Measurements from ENCODE around the gene THG1L. TPM values are rescaled to one million over a fixed set of nuclear protein-coding genes. Genes with fewer than 3 reads are reported as not detected.

The THG1L gene
- total and polyA plus RNA-seq, 3 donors from 2014 or later = 11.9 to 18.1 (median 14.0) TPM

DNA sequence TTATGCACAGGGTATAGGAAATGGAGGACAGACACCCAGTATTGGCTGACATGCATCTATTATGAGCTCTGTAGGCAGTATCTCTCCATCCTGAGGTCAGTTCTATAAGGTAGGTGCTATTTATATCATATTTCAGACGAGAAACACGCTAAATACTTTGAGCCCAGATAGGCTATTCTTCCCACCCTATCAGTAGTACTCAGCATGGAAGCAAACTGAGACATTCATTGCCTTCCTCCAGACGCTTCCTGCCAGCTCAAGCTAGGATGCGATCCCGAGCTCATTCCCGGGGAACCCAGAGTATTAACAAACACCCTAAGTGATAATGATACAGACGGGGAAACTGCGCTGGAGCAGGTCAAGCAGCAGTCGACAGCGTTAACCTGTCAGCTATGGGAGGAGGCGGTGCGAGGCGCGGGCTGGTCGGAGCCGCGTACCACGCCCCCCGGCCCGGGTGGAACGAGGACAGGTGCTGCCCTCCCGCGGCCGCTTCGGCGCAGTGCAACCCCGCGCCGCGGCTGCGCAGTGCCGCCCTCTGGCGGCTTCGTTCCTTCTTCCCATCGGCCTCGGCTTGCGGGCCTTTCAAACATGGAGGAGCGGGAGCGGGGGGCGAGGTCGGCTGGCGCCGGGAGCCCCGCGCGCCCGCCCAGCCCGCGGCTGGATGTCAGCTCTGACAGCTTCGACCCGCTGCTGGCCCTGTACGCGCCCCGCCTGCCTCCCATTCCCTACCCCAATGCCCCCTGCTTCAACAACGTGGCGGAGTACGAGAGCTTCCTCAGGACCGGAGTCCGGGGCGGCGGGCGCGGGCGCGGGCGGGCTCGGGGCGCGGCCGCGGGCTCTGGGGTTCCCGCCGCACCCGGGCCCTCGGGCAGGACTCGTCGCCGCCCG, 12.2 kb downstream of the THG1L start, which contains the start of gene LSM11:
LSM11 (plus strand) TSS at position 550 of the 888 bp plus-strand sequence; CDS start at position 589, 39 bp downstream.
- intact Hi-C loops (cut with DNase I; ENCODE audit: low total_unique reads) = no loop called here

DNA sequence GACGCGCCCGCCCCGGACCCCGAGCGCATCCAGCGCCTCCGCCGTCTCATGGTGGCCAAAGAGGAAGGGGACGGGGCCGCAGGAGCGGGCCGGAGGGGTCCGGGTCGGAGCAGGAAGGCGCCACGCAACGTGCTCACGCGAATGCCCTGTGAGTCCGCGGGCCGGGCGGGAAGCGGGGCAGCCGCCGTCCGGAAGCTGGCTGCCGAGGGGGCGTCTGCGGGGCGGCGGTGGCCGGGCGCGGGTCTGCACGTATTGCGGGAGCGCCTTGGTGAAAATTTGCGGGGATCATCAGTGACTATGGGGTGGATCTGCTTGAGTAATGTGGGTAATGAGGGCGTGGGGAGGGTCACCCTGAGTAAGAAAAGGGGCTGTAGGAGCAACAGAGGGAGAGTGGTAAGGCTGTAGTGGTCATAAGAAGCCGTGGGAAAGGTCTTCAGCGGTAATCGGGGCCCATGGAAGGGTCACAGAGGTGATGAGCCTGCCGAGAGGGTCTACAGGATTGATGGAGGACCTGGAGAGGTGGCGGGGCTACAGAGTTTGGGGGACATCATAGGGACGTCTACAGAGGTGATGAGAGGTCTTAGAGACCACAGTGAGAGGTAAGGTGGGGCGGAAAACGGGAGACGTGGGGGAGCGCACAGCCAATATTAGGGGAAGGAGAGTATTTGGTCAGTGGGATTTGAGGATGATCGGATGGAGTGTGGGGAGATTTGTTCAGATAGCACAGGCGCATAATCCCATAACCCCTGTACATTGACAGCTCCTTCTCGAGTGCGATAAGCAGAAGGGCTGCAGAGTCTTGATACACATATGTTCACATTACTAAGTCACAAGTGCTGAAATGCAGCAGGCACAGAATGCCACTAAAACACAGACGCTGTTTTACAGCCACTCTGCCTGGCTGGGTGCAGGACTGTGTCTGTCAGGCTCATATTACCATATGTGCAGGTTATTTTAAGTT, 13.1 kb downstream of the THG1L start:
- 4 to 5% methylated on average over 18 to 56 of the region's 56 CpGs for WGBS, 2 donors
- Histone ChIP-seq H3K9me3 (no peaks in the 10 kb centered on the region), H3K4me1 (peaks cover 8% of the 10 kb centered on the region), H3K4me3 (peak overlapping the region; percentile 76 to 86), H3K27ac (peak overlapping the region in 1 of 2 donors; percentile 56), H3K27me3 (no peaks in the 10 kb centered on the region), H3K36me3 (ENCODE audit: low read depth, missing control alignments) (no peaks in the 10 kb centered on the region)
- no peak for TF ChIP-seq POLR2A (IDR thresholded peaks at IDR 0.05)
- TF ChIP-seq, protein P1, sequence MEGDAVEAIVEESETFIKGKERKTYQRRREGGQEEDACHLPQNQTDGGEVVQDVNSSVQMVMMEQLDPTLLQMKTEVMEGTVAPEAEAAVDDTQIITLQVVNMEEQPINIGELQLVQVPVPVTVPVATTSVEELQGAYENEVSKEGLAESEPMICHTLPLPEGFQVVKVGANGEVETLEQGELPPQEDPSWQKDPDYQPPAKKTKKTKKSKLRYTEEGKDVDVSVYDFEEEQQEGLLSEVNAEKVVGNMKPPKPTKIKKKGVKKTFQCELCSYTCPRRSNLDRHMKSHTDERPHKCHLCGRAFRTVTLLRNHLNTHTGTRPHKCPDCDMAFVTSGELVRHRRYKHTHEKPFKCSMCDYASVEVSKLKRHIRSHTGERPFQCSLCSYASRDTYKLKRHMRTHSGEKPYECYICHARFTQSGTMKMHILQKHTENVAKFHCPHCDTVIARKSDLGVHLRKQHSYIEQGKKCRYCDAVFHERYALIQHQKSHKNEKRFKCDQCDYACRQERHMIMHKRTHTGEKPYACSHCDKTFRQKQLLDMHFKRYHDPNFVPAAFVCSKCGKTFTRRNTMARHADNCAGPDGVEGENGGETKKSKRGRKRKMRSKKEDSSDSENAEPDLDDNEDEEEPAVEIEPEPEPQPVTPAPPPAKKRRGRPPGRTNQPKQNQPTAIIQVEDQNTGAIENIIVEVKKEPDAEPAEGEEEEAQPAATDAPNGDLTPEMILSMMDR (IDR thresholded peaks at IDR 0.05) = no peak
- DNase-seq = no peak
- intact Hi-C loops (cut with DNase I; ENCODE audit: low total_unique reads) = no loop called here

More for the DNA sequence above, 12.2 kb downstream of the THG1L start, which contains the start of gene LSM11:
- TF ChIP-seq POLR2A (IDR thresholded peaks at IDR 0.05) = no peak
- TF ChIP-seq, protein P1 (IDR thresholded peaks at IDR 0.05) = peak; percentile 94 to 99 (median 96)
- H3K36me3 ChIP-seq (ENCODE audit: low read depth, missing control alignments) = no peaks in the 10 kb centered on the region
- H3K27me3 ChIP-seq = no peaks in the 10 kb centered on the region
- peaks cover 8% of the 10 kb centered on the region for H3K4me1 ChIP-seq
- H3K27ac ChIP-seq = peak within 1 kb of the TSS in 1 of 2 donors; percentile 56
- DNase-seq = peak; percentile 94
- peak within 1 kb of the TSS; percentile 76 to 86 for H3K4me3 ChIP-seq
- WGBS, 2 donors = 0% methylated on average over 6 to 63 of the region's 79 CpGs
- no peaks in the 10 kb centered on the region for H3K9me3 ChIP-seq

- Histone ChIP-seq H3K4me1 (peaks cover 8% of the 10 kb centered on the region), H3K27me3 (no peaks in the 10 kb centered on the region), H3K36me3 (ENCODE audit: low read depth, missing control alignments) (no peaks in the 10 kb centered on the region), H3K27ac (no peak overlapping the region), H3K4me3 (peak overlapping the region in 1 of 2 donors; percentile 76), H3K9me3 (no peaks in the 10 kb centered on the region)
- TF ChIP-seq POLR2A (IDR thresholded peaks at IDR 0.05) = no peak
- TF ChIP-seq, protein P1 (IDR thresholded peaks at IDR 0.05) = no peak
- intact Hi-C loops (cut with DNase I; ENCODE audit: low total_unique reads) = no loop called here
- WGBS, 2 donors = 38 to 39% methylated on average over 4 of the region's 4 CpGs
- DNase-seq = no peak
These were observed 13.8 kb downstream of the THG1L start for GRCh38 chr5:157745041-157745456.

- DNase-seq = no peak
- no peak overlapping the region for H3K4me3 ChIP-seq
- intact Hi-C loops (cut with DNase I; ENCODE audit: low total_unique reads) = no loop called here
- H3K9me3 ChIP-seq = no peaks in the 10 kb centered on the region
- peaks cover 8% of the 10 kb centered on the region for H3K4me1 ChIP-seq
- H3K27ac ChIP-seq = no peak overlapping the region
- no peaks in the 10 kb centered on the region for H3K36me3 ChIP-seq (ENCODE audit: low read depth, missing control alignments)
- WGBS, 2 donors = 86 to 88% methylated on average over 6 of the region's 6 CpGs
- H3K27me3 ChIP-seq = no peaks in the 10 kb centered on the region
- TF ChIP-seq, protein P1 (IDR thresholded peaks at IDR 0.05) = no peak
- no peak for TF ChIP-seq POLR2A (IDR thresholded peaks at IDR 0.05)
These were observed 16.0 kb downstream of the THG1L start for GRCh38 chr5:157747173-157747740.

Data from testis (tissue), 3 donors.